DND-41 (cell line): ENCODE results near the gene POLE3.
"Not testable (repeated sequence)": the region's sequence is repeated elsewhere in the genome, so short reads cannot be mapped to it uniquely, and the experiment has no call there.

Source experiments
- EZH2 ChIP-seq: IDR thresholded peaks from 3 replicates; pipeline ENCODE4 v1.6.1; 2012; ENCODE audit warnings: borderline replicate concordance, low read depth, mild to moderate bottlenecking, moderate library complexity, low read length, inconsistent platforms; ENCODE audit not compliant: severe bottlenecking
- TF ChIP-seq, protein P1 (sequence below): IDR thresholded peaks from 2 replicates; pipeline ENCODE4 v1.5.1; 2012; ENCODE audit warnings: borderline replicate concordance, low read length, moderate library complexity, mild to moderate bottlenecking; ENCODE audit not compliant: poor library complexity, severe bottlenecking; ENCODE audit errors: extremely low read depth

DNA sequence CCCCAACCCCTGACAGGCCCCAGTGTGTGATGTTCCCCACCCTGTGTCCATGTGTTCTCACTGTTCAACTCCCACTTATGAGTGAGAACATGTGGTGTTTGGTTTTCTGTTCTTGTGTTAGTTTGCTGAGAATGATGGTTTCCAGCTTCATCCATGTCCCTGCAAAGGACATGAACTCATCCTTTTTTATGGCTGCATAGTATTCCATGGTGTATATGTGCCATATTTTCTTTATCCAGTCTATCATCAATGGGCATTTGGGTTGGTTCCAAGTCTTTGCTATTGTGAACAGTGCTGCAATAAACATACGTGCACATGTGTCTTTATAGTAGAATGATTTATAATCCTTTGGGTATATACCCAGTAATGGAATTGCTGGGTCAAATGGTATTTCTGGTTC lies 27.2 kb upstream of the POLE3 start:
- not testable (repeated sequence) for TF ChIP-seq EZH2
- TF ChIP-seq, protein P1, sequence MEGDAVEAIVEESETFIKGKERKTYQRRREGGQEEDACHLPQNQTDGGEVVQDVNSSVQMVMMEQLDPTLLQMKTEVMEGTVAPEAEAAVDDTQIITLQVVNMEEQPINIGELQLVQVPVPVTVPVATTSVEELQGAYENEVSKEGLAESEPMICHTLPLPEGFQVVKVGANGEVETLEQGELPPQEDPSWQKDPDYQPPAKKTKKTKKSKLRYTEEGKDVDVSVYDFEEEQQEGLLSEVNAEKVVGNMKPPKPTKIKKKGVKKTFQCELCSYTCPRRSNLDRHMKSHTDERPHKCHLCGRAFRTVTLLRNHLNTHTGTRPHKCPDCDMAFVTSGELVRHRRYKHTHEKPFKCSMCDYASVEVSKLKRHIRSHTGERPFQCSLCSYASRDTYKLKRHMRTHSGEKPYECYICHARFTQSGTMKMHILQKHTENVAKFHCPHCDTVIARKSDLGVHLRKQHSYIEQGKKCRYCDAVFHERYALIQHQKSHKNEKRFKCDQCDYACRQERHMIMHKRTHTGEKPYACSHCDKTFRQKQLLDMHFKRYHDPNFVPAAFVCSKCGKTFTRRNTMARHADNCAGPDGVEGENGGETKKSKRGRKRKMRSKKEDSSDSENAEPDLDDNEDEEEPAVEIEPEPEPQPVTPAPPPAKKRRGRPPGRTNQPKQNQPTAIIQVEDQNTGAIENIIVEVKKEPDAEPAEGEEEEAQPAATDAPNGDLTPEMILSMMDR: not testable (repeated sequence)
